CD4-positive, alpha-beta T cell (primary cell): ENCODE measurements around the gene EEIG1. TPM values are rescaled to one million over a fixed set of nuclear protein-coding genes. Genes with fewer than 3 reads are reported as not detected.

Experiments used
- ATAC-seq: fragments of 200-7000 bp; cut with Tn5 transposase; one replicate; pipeline ENCODE4 v1.10.0; 2022; ENCODE audit warnings: mild to moderate bottlenecking; ENCODE audit not compliant: poor library complexity
- CTCF ChIA-PET: fragments of 350-600 bp; sonication (Branson Sonifier 250); formaldehyde crosslinking; loops from one replicate; lab custom pipeline; 2021; ENCODE audit warnings: antibody characterized with exemption, inconsistent platforms; lab: Charles Lee
- POLR2A ChIA-PET: fragments of 350-600 bp; sonication (Branson Sonifier 250); formaldehyde crosslinking; loops from one replicate; lab custom pipeline; 2021; ENCODE audit warnings: antibody characterized with exemption, inconsistent platforms; lab: Charles Lee
- DNase-seq, 14 experiments: peaks; one replicate each; pipeline ENCODE4 v3.0.0-alpha.2; 2013 to 2020; ENCODE audit warnings: mixed read lengths in 2 of 14
- H3K27ac ChIP-seq, 2 donors: one replicate each; pipeline versions ENCODE4 v1.5.1 to v1.7.0; 2013; ENCODE audit warnings: low read length in 2 of 2, low read depth in 1 of 2, mild to moderate bottlenecking in 1 of 2
- H3K27me3 ChIP-seq, 2 experiments: 1 replicate in 1 of 2; 2 replicates in 1 of 2; pipeline versions ENCODE4 v1.6.1 to v1.7.0; 2013; ENCODE audit warnings: low read length in 2 of 2, control low read depth in 1 of 2, mild to moderate bottlenecking in 1 of 2, moderate library complexity in 1 of 2; ENCODE audit not compliant: insufficient read depth in 2 of 2, control insufficient read depth in 1 of 2
- H3K36me3 ChIP-seq: one replicate; pipeline ENCODE4 v1.6.1; 2013; ENCODE audit warnings: low read length, control low read depth; ENCODE audit not compliant: insufficient read depth
- H3K4me1 ChIP-seq: one replicate; pipeline ENCODE4 v1.6.1; 2013; ENCODE audit warnings: low read length, control low read depth; ENCODE audit not compliant: insufficient read depth
- H3K4me3 ChIP-seq: one replicate; pipeline ENCODE4 v1.5.1; 2013; ENCODE audit warnings: mild to moderate bottlenecking, low read length, moderate library complexity
- H3K9me3 ChIP-seq, 2 experiments: 1 replicate in 1 of 2; 2 replicates in 1 of 2; pipeline versions ENCODE4 v1.6.1 to v1.7.0; 2013; ENCODE audit warnings: low read length in 2 of 2, mild to moderate bottlenecking in 2 of 2, control low read depth in 1 of 2, moderate library complexity in 1 of 2; ENCODE audit not compliant: control insufficient read depth in 1 of 2, insufficient read depth in 1 of 2
- H3K27ac Mint-ChIP-seq: one replicate; pipeline ENCODE4 v1.8.0; 2020; ENCODE audit warnings: mixed read lengths
- H3K27me3 Mint-ChIP-seq: one replicate; pipeline ENCODE4 v1.8.0; 2021; ENCODE audit warnings: mixed read lengths
- H3K36me3 Mint-ChIP-seq: one replicate; pipeline ENCODE4 v1.8.0; 2021; ENCODE audit warnings: low read depth, mixed read lengths
- H3K4me1 Mint-ChIP-seq: one replicate; pipeline ENCODE4 v1.8.0; 2021; ENCODE audit warnings: low read depth, mixed read lengths
- H3K4me3 Mint-ChIP-seq: one replicate; pipeline ENCODE4 v1.8.0; 2020; ENCODE audit warnings: mild to moderate bottlenecking, mixed read lengths
- H3K9me3 Mint-ChIP-seq: one replicate; pipeline ENCODE4 v1.8.0; 2020; ENCODE audit warnings: mixed read lengths
- CTCF ChIP-seq: fragments of 200-600 bp; IDR thresholded peaks from one replicate; pipeline ENCODE4 v1.8.0; 2022; ENCODE audit warnings: antibody characterized with exemption, mild to moderate bottlenecking
- intact Hi-C, 2 experiments: fragments of 100-400 bp; cut with DNase I in 1 of 2; cut with micrococcal nuclease in 1 of 2; formaldehyde crosslinking; loops; one replicate each; pipeline versions ENCODE4 v1.15.1 to v1.9.0; 2023 to 2025; cut with DNase I, micrococcal nuclease
- total RNA-seq, 174 experiments: library from RNA in 2 of 174; stranded (reverse) in 2 of 174; gene quantifications; one replicate each; pipeline ENCODE4 v1.2.3 and lab custom pipeline; 2021 to 2026

The EEIG1 gene
- total RNA-seq, 2 experiments from 2014 or later: 440 to 463 TPM

DNA sequence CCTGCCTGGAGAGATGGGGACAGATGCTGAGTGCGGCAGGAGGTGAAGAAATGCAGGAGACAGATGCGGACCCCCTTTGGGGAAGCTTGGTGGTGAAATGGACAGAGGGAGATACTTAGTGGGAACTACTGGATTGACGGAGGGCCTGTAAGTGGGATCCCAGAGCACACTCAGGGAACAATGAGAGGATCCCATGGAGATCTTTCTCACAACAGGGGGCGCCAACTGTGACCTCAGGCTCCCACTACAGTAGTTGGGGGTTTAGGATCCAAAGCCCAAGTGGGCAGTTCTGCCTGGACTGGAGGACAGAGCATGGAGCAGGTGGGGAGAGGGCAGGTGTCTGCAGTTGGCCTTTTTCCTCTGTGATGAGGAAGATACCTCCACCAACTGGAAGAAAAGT is 46.5 kb downstream of the EEIG1 start:
- intact Hi-C loops: loop anchor here in 1 of 2 experiments (10.0 kb wide), 1 partner anchor 1711 kb away; the partner anchor contains the start of gene ASB6

DNA sequence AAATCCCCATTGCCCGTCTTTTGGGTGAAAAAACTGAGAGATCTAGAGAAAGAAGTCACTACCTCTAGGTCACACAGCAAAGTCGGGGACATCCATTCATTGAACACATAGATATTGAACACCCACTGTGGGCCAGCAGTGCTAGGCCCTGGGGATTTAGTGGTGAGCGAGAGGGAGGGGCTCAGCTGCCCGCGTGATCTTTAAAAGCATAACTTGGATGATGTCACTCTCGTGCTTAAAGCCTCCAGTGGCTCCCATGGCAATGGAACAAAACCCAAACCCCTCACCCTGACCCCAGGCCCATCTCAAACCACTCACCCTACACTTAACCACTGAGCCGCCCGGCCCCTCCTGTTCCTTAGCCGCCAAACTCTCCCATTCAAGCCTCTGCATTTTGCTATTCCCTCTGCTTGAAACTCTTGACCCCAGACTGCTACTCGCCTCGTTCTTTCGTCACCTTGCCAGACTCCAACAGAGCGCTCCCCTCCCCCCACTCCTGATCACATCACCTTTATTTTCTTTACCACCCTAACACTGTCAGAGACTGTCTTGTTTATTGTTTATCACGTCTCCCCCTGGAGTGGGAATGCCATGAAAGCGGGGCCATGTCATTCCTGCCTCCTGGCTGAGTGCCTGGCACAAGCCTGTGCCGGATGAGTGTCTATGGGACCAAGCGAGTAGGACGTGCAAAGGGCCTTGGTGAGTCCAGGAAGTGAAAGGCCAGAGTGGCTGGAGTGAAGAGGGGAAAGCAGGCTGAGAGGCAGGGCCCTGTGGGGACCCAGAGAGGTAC is 49.5 kb downstream of the EEIG1 start:
- no peaks in the 10 kb centered on the region for H3K36me3 ChIP-seq
- peaks cover 0 to 8% of the 10 kb centered on the region in 2 experiments for H3K27me3 ChIP-seq
- no peaks in the 10 kb centered on the region for H3K9me3 ChIP-seq
- H3K36me3 Mint-ChIP-seq: peaks cover 8% of the 10 kb centered on the region
- no peak for TF ChIP-seq CTCF
- POLR2A ChIA-PET: interaction anchor here (0.9 to 2.4 kb wide), 2 partner anchors 12 to 47 kb away, joined by 4 to 7 read pairs; no protein-coding TSS in a partner anchor
- peaks cover 55% of the 10 kb centered on the region for H3K4me1 Mint-ChIP-seq
- peaks cover 69% of the 10 kb centered on the region for H3K4me1 ChIP-seq
- CTCF ChIA-PET: interaction anchor here (0.5 to 1.5 kb wide), 2 partner anchors 11 to 138 kb away, joined by 3 to 4 read pairs; no protein-coding TSS in a partner anchor
- ATAC-seq (peak; percentile 16), DNase-seq (peak in 2 of 14 experiments; percentile 62 to 67)
- H3K4me3 Mint-ChIP-seq: peak overlapping the region; percentile 86
- H3K27ac ChIP-seq: no peak overlapping the region
- peak overlapping the region; percentile 49 for H3K4me3 ChIP-seq
- H3K27ac Mint-ChIP-seq: peak overlapping the region; percentile 31
- intact Hi-C loops: loop anchor here in 1 of 2 experiments (10.0 kb wide), 1 partner anchor 1714 kb away; the partner anchor contains the start of gene ASB6
- H3K9me3 Mint-ChIP-seq: no peaks in the 10 kb centered on the region
- H3K27me3 Mint-ChIP-seq: no peaks in the 10 kb centered on the region

More for the DNA sequence above, 46.5 kb downstream of the EEIG1 start:
- Mint-ChIP-seq H3K36me3 (peaks cover 30% of the 10 kb centered on the region), H3K4me1 (peaks cover 75% of the 10 kb centered on the region), H3K9me3 (no peaks in the 10 kb centered on the region), H3K4me3 (peak overlapping the region; percentile 58), H3K27me3 (no peaks in the 10 kb centered on the region), H3K27ac (no peak overlapping the region)
- no peaks in the 10 kb centered on the region for H3K9me3 ChIP-seq
- DNase-seq (no peak), ATAC-seq (no peak)
- H3K4me1 ChIP-seq: peaks cover 68% of the 10 kb centered on the region
- ChIA-PET CTCF (interaction anchor here (1.2 to 1.4 kb wide), 2 partner anchors 8 to 199 kb away, joined by 3 read pairs; partner anchors contain the start of gene TOR2A), POLR2A (interaction anchor here (1.4 kb wide), 1 partner anchor 17 kb away, joined by 4 read pairs; the partner anchor contains the start of gene ST6GALNAC4)
- H3K27me3 ChIP-seq: no peaks in the 10 kb centered on the region
- TF ChIP-seq CTCF: no peak
- H3K27ac ChIP-seq: no peak overlapping the region
- no peaks in the 10 kb centered on the region for H3K36me3 ChIP-seq
- H3K4me3 ChIP-seq: no peak overlapping the region

Other genes starting within 250 kb of the EEIG1 start
- 1 to 10 TPM; 7.6 to 8.2 TPM for gene TOR2A, start 245.7 kb downstream of the EEIG1 start, total RNA-seq
- gene SH2D3C, start 202.3 kb downstream of the EEIG1 start, total RNA-seq: 10 to 100 TPM; 10.9 to 11.8 TPM
- 100 to 1,000 TPM; 117 to 121 TPM for gene CDK9, start 195.0 kb downstream of the EEIG1 start, total RNA-seq
- 10 to 100 TPM; 58.0 to 66.6 TPM for gene FPGS, start 178.1 kb downstream of the EEIG1 start, total RNA-seq
- gene ENG, start 126.3 kb downstream of the EEIG1 start, total RNA-seq: 1 to 10 TPM; 2.5 to 2.6 TPM
- 10 to 100 TPM; 46.7 to 52.6 TPM for gene AK1, start 103.3 kb downstream of the EEIG1 start, total RNA-seq
- 10 to 100 TPM; 93.1 to 97.5 TPM for gene ST6GALNAC6, start 81.4 kb downstream of the EEIG1 start, total RNA-seq
- 10 to 100 TPM; 28.7 to 30.2 TPM for gene ST6GALNAC4, start 63.9 kb downstream of the EEIG1 start, total RNA-seq
- 1 to 10 TPM; 2.9 to 3.3 TPM for gene PIP5KL1, start 50.2 kb downstream of the EEIG1 start, total RNA-seq
- 10 to 100 TPM; 41.7 to 47.6 TPM for gene DPM2, start 43.1 kb downstream of the EEIG1 start, total RNA-seq
- 10 to 100 TPM; 11.5 to 16.8 TPM for gene NAIF1, start 86.3 kb upstream of the EEIG1 start, total RNA-seq
- 10 to 100 TPM; 16.9 to 17.7 TPM for gene SLC25A25, start 87.2 kb upstream of the EEIG1 start, total RNA-seq
- gene PTGES2, start 146.7 kb upstream of the EEIG1 start, total RNA-seq: 10 to 100 TPM; 43.7 to 43.8 TPM
- not detected for gene LCN2, start 168.5 kb upstream of the EEIG1 start, total RNA-seq
- gene BBLN, start 179.3 kb upstream of the EEIG1 start, total RNA-seq: 10 to 100 TPM; 53.6 to 55.9 TPM
- 100 to 1,000 TPM; 106 to 107 TPM for gene CIZ1, start 210.6 kb upstream of the EEIG1 start, total RNA-seq
- 1 to 10 TPM; 1.8 to 2.5 TPM for gene DNM1, start 222.4 kb upstream of the EEIG1 start, total RNA-seq